Testis (tissue), 2 donors: ENCODE data around the gene PCNT.

Source experiments
- POLR2A ChIP-seq: fragments of 450-650 bp; IDR thresholded peaks from one replicate; pipeline ENCODE4 v1.6.1; 2017; ENCODE audit warnings: antibody characterized with exemption, mild to moderate bottlenecking, moderate library complexity
- TF ChIP-seq, protein P1 (sequence below), 3 experiments: fragments of 450-650 bp in 2 of 3; fragments of 200-600 bp in 1 of 3; sonication (generic) in 1 of 3; IDR thresholded peaks; one replicate each; pipeline ENCODE4 v1.5.1; 2016 to 2019; ENCODE audit warnings: antibody characterized with exemption in 3 of 3, mild to moderate bottlenecking in 2 of 3, moderate library complexity in 1 of 3

DNA sequence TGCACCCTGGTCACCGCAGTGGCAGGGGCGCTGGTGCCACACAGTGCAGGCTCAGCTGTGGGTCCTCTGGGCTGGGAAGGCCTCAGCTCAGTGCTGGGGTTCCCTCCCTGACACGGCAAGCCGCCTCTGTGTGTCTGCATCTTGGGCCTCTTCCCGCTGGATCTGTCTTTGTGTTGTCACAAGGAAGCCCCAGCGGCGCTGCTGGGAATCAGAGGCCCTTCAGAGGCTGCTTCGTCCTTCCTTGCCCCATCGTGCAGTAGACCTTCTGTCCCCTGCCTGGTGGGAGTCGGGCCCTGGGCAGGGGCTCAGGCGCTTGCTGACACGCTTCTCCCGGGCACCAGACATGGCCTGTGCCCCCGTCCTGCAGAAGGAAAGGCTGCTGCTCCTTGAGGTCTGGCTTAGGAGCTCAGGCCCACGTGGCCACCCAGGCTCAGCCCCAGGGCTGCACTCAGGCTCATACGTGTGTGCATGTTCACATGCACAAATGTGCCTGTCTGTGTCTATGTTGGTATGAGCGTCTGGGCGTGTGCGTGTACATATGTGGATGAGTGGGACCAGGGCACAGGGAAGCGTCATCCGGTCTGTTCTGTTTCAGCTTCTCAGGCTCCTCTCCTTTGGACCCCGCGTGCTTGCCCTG lies 110.5 kb downstream of the PCNT start:
- TF ChIP-seq, protein P1, sequence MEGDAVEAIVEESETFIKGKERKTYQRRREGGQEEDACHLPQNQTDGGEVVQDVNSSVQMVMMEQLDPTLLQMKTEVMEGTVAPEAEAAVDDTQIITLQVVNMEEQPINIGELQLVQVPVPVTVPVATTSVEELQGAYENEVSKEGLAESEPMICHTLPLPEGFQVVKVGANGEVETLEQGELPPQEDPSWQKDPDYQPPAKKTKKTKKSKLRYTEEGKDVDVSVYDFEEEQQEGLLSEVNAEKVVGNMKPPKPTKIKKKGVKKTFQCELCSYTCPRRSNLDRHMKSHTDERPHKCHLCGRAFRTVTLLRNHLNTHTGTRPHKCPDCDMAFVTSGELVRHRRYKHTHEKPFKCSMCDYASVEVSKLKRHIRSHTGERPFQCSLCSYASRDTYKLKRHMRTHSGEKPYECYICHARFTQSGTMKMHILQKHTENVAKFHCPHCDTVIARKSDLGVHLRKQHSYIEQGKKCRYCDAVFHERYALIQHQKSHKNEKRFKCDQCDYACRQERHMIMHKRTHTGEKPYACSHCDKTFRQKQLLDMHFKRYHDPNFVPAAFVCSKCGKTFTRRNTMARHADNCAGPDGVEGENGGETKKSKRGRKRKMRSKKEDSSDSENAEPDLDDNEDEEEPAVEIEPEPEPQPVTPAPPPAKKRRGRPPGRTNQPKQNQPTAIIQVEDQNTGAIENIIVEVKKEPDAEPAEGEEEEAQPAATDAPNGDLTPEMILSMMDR (IDR thresholded peaks at IDR 0.05), result no peak
- TF ChIP-seq POLR2A, result no peak
